ENCODE measurements around the gene FAM3A.
"Not testable (repeated sequence)": the region's sequence is repeated elsewhere in the genome, so short reads cannot be mapped to it uniquely, and the experiment has no call there.

Gene FAM3A

GRCh38 chrX:154502989-154503388 is 13.0 kb downstream of the FAM3A start:
- no peak for DNase-seq

DNA sequence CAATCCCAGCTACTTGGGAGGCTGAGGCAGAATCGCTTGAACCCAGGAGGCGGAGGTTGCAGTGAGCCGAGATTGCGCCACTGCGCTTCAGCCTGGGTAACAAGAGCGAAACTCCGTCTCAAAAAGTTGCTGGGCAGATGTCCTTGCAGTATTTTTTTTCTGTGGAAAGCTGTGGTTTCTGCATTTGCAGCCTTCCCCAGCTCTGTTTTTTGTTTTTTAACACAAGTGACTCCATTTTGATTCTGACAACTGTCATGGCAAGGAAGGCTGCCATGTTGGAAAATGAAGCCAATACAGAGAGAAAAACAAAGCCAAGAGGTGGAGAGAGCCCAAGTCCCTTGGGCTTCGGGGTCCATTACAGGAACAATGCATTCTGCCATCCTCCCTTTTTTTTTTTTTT is 13.9 kb downstream of the FAM3A start:
- no peak for DNase-seq

DNA sequence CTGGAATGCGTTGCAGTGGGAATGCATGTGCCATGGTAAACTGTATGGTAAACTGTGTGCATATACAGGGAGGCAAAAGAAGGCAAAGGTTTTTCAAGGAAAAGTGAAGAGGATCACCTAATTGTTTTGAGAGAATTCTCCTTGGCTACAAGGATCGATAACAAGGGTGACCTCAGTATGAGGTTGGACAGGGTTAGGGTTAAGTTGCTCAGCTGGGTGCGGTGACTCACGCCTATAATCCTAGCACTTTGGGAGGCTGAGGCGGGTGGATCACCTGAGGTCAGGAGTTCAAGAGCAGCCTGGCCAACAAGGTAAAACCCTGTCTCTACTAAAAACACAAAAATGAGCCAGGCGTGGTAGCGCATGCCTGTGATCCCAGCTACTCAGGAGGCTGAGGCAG is 14.6 kb downstream of the FAM3A start:
- DNase-seq = not testable (repeated sequence)

GRCh38 chrX:154496591-154497137 is 19.4 kb downstream of the FAM3A start:
- DNase-seq = not testable (repeated sequence)

DNA sequence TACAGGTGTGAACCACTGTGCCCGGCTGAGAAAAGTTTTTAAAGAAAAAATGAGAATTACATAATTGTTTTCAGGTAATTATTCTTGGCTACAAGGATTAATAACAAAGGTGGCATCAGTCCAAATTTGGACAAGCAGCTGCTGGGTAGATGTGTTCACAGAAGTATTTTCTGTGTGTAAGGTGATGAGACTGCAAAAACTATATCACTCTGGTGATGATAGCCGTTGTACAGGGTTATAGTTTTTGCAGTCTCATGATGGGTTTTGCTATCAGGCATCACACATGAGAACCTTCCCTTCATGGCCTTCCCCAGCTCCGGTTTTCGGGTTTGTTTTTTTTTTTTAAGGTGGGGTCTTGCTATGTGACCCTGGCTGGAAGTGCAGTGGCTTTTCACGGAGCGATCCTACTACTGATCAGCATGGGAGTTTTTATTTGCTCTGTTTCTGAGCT is 20.5 kb downstream of the FAM3A start:
- no peak for DNase-seq

- no peak for DNase-seq
These were observed 21.3 kb downstream of the FAM3A start for GRCh38 chrX:154494715-154495114.

DNA sequence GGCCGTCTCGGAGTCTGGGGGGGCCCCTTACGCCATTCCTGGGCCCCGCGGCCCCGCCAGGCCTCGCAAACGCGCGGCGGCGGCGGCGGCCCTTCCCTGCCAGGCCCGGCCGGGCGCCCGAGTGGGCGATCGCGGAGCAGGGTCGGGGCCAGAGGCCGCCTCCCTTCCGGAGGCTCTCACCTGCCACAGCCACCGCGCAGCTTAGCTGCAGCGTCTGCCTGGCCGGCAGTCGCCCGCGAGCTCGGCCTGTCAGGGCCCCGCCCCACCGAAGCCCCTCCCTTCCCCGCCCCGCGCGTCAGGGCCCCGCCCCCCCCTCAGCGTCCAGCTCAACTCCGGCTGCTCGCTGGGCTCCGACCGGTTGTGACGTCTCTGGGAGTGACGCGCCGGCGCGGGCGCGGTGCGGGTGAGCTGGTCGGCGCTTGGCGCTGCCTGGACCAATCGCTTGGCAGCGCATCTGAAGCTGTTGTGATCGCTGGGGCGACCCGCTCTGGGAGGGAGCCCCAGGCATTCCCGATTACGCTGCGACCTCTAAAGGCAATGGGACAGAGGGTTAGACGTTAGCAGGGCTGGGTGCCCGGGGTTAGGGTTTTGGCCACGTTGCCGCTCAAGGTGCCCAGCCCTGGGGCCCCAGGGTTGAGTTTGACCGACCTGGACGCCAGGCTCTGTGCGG is 25.5 kb downstream of the FAM3A start, which contains the start of gene SLC10A3:
Gene SLC10A3, minus strand, starts transcription at position 216 of the 670 bp plus-strand sequence. CDS start 1,689 bp downstream, outside the sequence.
- peak; percentile 81 for DNase-seq

DNA sequence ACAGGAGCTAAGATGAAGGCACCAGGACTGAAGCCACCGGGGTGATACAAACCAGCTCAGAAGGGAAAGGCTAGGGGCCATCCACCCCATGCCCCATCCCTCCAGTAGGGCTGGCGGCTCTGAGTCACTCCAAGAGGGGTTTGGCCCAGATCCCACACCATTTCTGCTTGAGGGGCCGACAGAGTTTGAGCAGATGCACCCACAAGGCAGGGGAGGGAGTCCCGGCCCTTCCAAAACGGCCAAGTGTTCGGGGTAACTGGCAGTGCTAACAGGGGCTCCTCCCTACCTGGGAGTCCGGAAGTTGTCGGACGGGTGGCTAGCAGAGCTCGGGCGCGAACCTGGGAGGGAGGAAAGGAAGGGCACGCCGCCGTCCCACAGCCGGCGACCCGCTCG is 26.0 kb downstream of the FAM3A start:
- no peak for DNase-seq

DNA sequence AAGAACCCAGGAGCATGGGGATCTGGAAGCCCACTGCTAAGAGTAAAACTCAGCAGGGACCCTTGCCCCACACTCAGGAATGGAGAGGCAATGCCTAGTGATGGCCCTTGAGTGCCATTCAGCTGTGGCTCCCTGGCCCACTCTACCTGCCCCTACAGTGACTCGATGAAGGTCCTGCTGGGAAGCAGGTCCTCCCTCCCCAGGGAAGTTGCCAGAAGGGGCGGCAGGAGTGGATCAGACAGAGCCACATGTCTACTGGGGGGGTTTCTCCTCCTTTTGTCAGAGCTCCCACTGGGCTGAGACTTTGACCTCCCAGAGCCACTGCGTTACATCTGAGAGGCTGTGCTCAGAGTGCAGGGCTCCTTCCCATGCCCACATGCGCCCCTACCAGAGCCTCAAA is 26.9 kb downstream of the FAM3A start:
- DNase-seq = no peak

GRCh38 chrX:154488336-154489075 is 27.5 kb downstream of the FAM3A start:
- DNase-seq = no peak

DNA sequence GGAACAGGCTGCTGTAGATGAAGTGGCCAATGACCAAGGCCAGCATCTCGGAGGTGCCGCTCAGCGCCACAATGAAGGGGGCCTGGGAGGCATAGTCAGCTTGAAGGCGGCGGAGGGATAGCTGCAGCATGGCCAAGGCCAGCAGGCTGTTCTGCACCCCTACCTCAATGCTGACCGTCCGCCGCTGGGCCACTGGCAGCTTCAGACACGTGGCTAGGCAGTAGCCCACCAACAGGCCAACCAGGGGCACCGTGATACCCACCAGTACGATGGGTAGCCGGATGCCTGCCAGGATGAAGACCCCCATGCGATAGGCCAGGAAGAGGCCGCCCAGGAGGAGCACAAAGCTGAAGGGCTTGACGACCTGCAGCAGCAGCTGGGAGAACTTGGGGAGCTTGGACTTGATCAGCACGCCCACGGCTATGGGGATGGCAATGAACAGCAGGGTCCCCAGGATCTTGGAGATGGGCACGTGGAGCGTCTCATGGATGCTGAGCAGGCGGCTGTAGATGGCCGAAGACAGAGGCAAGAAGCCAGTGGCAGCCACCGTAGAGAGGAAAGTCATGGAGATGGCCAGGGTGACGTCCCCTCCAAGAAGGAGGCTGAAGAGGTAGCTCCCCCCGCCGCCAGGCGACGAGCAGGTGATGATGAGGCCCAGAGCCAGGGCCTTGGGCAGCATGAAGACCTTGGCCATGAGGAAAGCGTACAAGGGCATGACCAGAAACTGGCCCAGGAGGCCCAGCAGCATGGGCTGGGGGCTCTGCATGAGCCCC is 28.3 kb downstream of the FAM3A start:
- no peak for DNase-seq

DNA sequence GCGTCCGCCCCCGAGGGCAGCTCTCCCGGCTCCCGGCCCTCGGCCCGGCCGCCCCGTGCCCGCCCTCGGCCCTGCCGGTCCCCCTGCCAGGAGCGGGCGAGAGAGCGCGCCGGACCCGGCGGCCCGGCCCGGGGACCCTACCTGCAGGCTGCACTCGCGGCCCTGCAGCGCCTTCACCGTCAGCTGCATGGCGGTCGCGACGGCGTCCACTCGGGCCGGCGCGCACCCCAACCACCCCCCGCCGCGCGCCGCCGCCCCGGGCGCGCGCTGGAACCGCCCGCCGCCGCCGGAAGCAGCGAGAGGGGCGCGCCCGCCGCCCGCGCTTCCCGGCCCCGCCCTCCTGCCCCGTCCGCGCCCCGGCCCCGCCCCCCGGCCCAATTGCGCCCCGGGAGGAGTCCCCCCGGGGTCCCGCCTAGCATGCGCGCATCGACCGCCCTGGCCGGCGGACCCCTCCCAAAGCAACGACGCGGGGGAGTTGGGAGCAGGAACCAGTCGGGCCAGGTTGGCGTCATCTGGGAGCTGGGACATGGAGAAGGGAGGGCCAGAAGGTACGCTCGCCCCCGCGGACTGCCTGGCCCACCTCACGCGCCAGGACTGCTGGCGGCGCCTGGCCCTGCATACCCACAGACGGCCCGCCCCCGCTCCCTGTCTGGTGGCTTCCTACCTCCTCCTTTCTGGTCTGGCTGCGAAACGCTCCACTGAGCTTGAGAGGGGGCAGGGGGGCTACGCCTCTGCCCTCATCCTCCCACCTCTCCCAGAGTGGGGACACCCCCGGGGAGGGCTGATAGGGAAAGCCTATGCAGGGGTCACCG is 29.4 kb downstream of the FAM3A start, which contains the start of gene UBL4A:
Gene UBL4A, minus strand, starts transcription at position 220 of the 812 bp plus-strand sequence. Its CDS starts 31 bp downstream, at position 189.
- DNase-seq = peak; percentile 35

DNA sequence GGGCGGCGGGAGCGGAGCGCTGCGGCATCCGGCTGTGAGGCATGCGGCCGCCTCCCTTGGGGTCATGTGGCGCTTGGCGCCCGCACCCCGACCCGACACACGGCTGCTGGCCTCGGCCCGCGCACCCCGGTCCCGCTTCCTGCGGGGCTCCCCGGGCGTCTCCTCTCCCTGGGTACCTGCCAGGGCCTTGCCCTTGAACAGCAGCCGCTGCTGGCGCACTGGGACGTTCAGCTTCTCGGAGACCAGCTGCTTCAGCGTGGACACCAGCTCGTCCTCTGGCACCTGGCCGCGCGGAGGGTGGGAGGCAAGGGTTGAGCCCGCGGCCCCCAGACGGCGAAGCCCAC is 30.0 kb downstream of the FAM3A start:
- no peak for DNase-seq

GRCh38 chrX:154485150-154486051 is 30.6 kb downstream of the FAM3A start:
- no peak for DNase-seq

- DNase-seq = no peak
These were observed 31.5 kb downstream of the FAM3A start for GRCh38 chrX:154484255-154485149.

GRCh38 chrX:154483325-154483724 is 32.7 kb downstream of the FAM3A start:
- DNase-seq = no peak

DNA sequence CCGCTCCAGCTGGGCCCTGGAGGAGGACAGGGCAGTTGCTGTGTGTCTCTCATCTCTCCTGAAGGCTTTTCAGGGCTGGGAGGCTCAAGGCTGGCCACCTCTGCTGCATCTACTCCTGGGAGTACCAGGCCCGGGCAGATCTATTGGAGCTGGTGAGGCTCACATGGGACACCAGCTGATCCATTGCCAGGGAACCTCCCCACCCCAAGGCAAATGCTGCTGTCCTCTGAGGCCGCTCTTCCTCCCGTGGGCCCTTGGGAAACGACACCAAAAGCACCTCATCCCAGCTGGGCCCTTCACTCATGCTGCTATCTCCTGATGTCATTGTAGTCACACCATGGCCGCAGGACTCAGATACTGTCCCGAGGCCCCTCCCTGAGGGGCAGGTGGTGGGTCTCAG is 33.2 kb downstream of the FAM3A start:
- no peak for DNase-seq

DNA sequence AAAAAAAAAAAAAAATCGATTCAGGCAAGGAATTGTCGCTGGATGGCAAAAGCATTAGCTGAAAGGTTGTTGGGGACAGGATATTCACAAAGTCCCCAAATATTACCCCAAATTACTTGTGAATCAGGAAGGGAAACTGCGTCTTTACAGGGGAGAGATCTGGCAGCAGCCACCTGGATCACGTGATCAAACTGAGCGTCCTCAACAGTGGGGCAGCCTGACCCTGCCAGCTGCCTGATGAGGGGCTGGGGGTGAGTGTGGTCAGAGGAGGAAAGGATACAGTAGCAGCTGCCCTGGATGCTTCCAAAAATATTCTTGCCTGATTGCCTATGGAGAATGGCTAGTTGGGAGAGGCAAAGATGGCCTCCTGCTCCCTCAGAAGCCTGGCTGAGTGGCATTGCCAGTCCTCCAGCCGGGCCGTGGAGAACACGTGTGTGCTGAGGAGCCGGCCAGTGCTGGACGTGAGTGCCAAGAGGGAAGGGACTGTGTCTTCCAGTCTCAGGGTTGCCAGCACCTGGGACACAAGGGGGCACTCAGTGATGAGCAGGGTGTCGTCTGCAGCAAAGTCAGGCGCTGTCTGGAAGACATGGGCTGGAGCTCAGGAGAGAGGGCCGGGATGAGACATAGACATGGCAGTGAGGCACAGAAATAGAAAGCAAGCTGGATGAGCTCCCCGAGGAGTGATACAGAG is 34.0 kb downstream of the FAM3A start:
- no peak for DNase-seq

- no peak for DNase-seq
These were observed 34.8 kb downstream of the FAM3A start for GRCh38 chrX:154481195-154481594.
